Liver (tissue), 3 donors: ENCODE measurements around the gene HSD17B12.

ENCODE experiments used
- EGR1 ChIP-seq, 2 donors: IDR thresholded peaks; 2 replicates each; pipeline ENCODE4 v1.6.1; 2016 to 2018; ENCODE audit warnings: antibody characterized with exemption in 2 of 2, low read depth in 2 of 2
- FOXA1 ChIP-seq: IDR thresholded peaks from 2 replicates; pipeline ENCODE4 v1.6.1; 2016; ENCODE audit warnings: antibody characterized with exemption
- JUND ChIP-seq, 2 donors: IDR thresholded peaks; 2 replicates each; pipeline ENCODE4 v1.6.1; 2016; ENCODE audit warnings: antibody characterized with exemption in 2 of 2
- RAD21 ChIP-seq, 2 donors: IDR thresholded peaks; 2 replicates each; pipeline ENCODE4 v1.6.1; 2016; ENCODE audit warnings: antibody characterized with exemption in 2 of 2, mild to moderate bottlenecking in 2 of 2
- TF ChIP-seq, protein P1 (sequence below): fragments of 150-350 bp; IDR thresholded peaks from 2 replicates; pipeline ENCODE4 v1.5.1; 2017; ENCODE audit warnings: improper control_type of control experiment, low read depth, low read length; ENCODE audit not compliant: missing input control
- donor health status: healthy.
- donor health status: healthy.

DNA sequence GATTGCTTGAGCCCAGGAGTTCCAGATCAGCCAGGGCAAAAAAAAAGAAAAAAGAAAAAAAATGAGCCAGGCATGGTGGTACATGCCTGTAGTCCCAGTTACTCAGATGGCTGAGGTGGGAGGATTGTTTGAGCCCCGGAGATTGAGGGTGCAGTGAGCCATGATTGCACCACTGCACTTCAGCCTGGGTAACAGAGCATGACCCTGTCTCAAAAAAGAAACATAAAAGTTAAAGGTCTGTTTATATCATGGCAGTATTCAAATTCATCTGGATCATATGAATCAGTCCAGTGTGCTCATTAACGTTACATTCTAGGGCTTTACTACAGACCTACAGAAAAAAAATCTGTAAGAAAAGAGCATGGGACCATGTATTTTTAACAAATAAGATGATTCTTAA, 13.9 kb downstream of the HSD17B12 start:
- TF ChIP-seq, protein P1, sequence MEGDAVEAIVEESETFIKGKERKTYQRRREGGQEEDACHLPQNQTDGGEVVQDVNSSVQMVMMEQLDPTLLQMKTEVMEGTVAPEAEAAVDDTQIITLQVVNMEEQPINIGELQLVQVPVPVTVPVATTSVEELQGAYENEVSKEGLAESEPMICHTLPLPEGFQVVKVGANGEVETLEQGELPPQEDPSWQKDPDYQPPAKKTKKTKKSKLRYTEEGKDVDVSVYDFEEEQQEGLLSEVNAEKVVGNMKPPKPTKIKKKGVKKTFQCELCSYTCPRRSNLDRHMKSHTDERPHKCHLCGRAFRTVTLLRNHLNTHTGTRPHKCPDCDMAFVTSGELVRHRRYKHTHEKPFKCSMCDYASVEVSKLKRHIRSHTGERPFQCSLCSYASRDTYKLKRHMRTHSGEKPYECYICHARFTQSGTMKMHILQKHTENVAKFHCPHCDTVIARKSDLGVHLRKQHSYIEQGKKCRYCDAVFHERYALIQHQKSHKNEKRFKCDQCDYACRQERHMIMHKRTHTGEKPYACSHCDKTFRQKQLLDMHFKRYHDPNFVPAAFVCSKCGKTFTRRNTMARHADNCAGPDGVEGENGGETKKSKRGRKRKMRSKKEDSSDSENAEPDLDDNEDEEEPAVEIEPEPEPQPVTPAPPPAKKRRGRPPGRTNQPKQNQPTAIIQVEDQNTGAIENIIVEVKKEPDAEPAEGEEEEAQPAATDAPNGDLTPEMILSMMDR, result no peak
- TF ChIP-seq FOXA1 (no peak), JUND (IDR thresholded peaks at IDR 0.05) (no peak), EGR1 (IDR thresholded peaks at IDR 0.05; ENCODE audit: low read depth in 2 of 2) (no peak), RAD21 (IDR thresholded peaks at IDR 0.05) (no peak)
